ENCODE results near the gene SHISA2.

Gene SHISA2

DNA sequence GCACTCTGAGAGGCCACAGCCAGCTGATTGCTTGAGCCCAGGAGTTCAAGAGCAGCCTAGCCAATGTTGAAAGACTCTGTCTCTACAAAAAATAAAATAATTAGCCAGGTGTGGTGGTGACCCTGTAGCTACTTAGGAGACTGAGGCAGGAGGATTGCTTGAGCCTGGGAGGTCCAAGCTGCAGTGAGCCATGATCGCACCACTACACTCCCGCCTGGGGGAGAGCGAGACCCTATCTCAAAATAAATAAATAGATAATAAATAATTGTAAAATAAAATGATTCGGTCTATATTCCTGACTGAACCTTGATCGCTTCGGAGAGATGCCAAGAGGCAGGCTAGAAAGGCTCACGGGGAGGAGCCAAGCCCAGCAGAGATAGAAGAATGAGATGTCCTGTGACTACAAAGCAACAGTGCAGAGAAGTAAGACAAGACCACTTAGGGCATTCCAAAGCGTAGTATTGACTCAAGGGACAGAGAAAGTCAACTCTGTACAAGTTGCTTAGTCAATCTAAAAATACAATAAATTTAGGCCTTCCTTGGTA is 12.8 kb downstream of the SHISA2 start:
- Histone ChIP-seq H4K20me1 (ENCODE audit: low read depth, low read length) (no peaks in the 10 kb centered on the region), H3K79me2 (ENCODE audit: insufficient read depth, low read length) (no peaks in the 10 kb centered on the region), H3K9me2 (replicated peaks; ENCODE audit: insufficient read depth, low read length) (no peaks in the 10 kb centered on the region), H3F3A (ENCODE audit: insufficient read depth) (no peaks in the 10 kb centered on the region), H3K4me3 (ENCODE audit: insufficient read depth, low read length, poor library complexity, severe bottlenecking) (no peak overlapping the region), H3K27me3 (ENCODE audit: low read length) (no peaks in the 10 kb centered on the region), H3K9me3 (ENCODE audit: insufficient read depth, low read length) (no peaks in the 10 kb centered on the region), H3K27ac (ENCODE audit: low read depth, low read length) (no peak overlapping the region), H3K36me3 (ENCODE audit: low read length) (no peaks in the 10 kb centered on the region), H2AFZ (ENCODE audit: low read depth, low read length, severe bottlenecking) (no peak overlapping the region), H3K4me2 (ENCODE audit: low read depth, low read length, poor library complexity, severe bottlenecking) (no peak overlapping the region), H3K9ac (ENCODE audit: low read length) (no peak overlapping the region)
- TF ChIP-seq EZH2phosphoT487 (conservative IDR thresholded peaks at IDR 0.05; ENCODE audit: low read length), result no peak
- TF ChIP-seq, protein P1, sequence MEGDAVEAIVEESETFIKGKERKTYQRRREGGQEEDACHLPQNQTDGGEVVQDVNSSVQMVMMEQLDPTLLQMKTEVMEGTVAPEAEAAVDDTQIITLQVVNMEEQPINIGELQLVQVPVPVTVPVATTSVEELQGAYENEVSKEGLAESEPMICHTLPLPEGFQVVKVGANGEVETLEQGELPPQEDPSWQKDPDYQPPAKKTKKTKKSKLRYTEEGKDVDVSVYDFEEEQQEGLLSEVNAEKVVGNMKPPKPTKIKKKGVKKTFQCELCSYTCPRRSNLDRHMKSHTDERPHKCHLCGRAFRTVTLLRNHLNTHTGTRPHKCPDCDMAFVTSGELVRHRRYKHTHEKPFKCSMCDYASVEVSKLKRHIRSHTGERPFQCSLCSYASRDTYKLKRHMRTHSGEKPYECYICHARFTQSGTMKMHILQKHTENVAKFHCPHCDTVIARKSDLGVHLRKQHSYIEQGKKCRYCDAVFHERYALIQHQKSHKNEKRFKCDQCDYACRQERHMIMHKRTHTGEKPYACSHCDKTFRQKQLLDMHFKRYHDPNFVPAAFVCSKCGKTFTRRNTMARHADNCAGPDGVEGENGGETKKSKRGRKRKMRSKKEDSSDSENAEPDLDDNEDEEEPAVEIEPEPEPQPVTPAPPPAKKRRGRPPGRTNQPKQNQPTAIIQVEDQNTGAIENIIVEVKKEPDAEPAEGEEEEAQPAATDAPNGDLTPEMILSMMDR (IDR thresholded peaks at IDR 0.05; ENCODE audit: insufficient read depth, low read length, poor library complexity, severe bottlenecking), result no peak

DNA sequence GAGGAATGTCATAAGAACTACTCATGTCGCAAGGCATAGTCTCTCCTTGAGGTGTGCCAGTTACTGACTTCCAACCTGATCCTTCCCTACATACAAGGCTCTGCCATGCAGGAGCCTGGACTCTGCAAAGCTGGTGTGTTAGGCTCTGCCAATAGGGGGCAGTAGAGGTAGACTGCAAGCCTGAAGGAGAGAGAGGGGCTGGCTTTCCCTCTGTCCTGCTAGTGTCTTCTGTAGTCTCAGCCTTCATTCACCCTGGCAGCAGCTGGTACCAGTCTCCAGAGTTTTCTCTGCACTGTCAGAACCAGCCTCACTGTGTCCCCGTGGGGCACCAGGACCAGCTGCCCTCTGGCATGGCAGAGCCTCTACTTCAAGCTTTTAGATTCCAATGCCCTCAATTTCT is 14.5 kb downstream of the SHISA2 start:
- Histone ChIP-seq H4K20me1 (ENCODE audit: low read depth, low read length) (no peaks in the 10 kb centered on the region), H3K4me3 (ENCODE audit: insufficient read depth, low read length, poor library complexity, severe bottlenecking) (no peak overlapping the region), H3K27me3 (ENCODE audit: low read length) (no peaks in the 10 kb centered on the region), H3K9me3 (ENCODE audit: insufficient read depth, low read length) (no peaks in the 10 kb centered on the region), H3K9me2 (replicated peaks; ENCODE audit: insufficient read depth, low read length) (no peaks in the 10 kb centered on the region), H3K79me2 (ENCODE audit: insufficient read depth, low read length) (no peaks in the 10 kb centered on the region), H3K4me2 (ENCODE audit: low read depth, low read length, poor library complexity, severe bottlenecking) (no peak overlapping the region), H3K27ac (ENCODE audit: low read depth, low read length) (no peak overlapping the region), H3F3A (ENCODE audit: insufficient read depth) (no peaks in the 10 kb centered on the region), H3K36me3 (ENCODE audit: low read length) (no peaks in the 10 kb centered on the region), H3K9ac (ENCODE audit: low read length) (no peak overlapping the region), H2AFZ (ENCODE audit: low read depth, low read length, severe bottlenecking) (no peak overlapping the region)
- TF ChIP-seq, protein P1 (IDR thresholded peaks at IDR 0.05; ENCODE audit: insufficient read depth, low read length, poor library complexity, severe bottlenecking), result no peak
- TF ChIP-seq EZH2phosphoT487 (conservative IDR thresholded peaks at IDR 0.05; ENCODE audit: low read length), result no peak

DNA sequence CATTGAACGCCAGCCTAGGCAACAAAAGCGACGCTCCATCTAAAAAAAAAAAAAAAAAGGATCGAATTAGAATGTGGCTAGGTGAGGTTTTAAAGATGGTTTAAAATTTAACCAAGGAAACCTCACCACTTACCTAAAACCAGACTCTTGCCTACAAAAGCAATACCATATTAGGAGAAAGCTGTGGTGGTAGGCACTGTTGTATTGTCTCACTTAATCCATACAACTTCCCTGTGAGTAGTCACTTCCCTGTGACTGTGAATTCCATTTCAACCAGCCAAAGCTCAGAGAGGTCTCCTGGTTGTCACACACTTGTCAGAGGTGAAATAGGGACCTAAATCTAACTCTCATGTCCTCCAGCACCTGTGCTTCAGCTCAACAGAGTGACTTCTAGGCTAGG is 15.4 kb downstream of the SHISA2 start:
- Histone ChIP-seq H2AFZ (ENCODE audit: low read depth, low read length, severe bottlenecking) (no peak overlapping the region), H3K4me3 (ENCODE audit: insufficient read depth, low read length, poor library complexity, severe bottlenecking) (no peak overlapping the region), H3K27me3 (ENCODE audit: low read length) (no peaks in the 10 kb centered on the region), H4K20me1 (ENCODE audit: low read depth, low read length) (no peaks in the 10 kb centered on the region), H3K4me2 (ENCODE audit: low read depth, low read length, poor library complexity, severe bottlenecking) (no peak overlapping the region), H3K27ac (ENCODE audit: low read depth, low read length) (no peak overlapping the region), H3K79me2 (ENCODE audit: insufficient read depth, low read length) (no peaks in the 10 kb centered on the region), H3K36me3 (ENCODE audit: low read length) (no peaks in the 10 kb centered on the region), H3K9me3 (ENCODE audit: insufficient read depth, low read length) (no peaks in the 10 kb centered on the region), H3K9ac (ENCODE audit: low read length) (no peak overlapping the region), H3F3A (ENCODE audit: insufficient read depth) (no peaks in the 10 kb centered on the region), H3K9me2 (replicated peaks; ENCODE audit: insufficient read depth, low read length) (no peaks in the 10 kb centered on the region)
- TF ChIP-seq, protein P1 (IDR thresholded peaks at IDR 0.05; ENCODE audit: insufficient read depth, low read length, poor library complexity, severe bottlenecking), result no peak
- no peak for TF ChIP-seq EZH2phosphoT487 (conservative IDR thresholded peaks at IDR 0.05; ENCODE audit: low read length)

All from SU-DHL-6 (cell line).